ENCODE results near the gene FRMD1.

DNA sequence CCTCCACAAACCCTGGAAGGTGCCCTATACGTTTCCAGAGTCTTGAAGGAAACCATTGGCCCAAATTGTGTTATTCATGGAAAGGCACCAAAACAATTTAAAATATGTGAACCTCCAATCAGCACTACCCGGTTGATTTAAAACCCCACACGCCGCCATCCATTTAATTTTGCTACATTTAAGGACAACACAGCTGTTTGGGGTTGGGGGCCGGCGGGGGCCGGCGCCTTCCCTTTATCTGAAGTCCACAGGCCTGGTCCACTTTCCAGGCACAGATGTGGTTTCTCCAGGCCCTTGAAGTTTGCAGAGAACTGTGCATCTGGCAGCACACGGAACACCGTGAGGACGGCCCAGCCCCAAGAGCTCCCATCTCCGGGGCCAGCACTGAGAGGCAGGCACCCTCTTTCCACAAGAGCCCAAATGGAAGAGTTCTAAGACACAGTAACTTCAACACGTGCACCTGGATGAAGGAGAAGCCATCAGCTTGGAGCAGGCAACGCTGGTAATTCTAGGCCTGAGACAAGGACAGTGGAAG, 16.8 kb upstream of the FRMD1 start:
- TF ChIP-seq POLR2A (IDR thresholded peaks at IDR 0.05), result no peak
- TF ChIP-seq, protein P1, sequence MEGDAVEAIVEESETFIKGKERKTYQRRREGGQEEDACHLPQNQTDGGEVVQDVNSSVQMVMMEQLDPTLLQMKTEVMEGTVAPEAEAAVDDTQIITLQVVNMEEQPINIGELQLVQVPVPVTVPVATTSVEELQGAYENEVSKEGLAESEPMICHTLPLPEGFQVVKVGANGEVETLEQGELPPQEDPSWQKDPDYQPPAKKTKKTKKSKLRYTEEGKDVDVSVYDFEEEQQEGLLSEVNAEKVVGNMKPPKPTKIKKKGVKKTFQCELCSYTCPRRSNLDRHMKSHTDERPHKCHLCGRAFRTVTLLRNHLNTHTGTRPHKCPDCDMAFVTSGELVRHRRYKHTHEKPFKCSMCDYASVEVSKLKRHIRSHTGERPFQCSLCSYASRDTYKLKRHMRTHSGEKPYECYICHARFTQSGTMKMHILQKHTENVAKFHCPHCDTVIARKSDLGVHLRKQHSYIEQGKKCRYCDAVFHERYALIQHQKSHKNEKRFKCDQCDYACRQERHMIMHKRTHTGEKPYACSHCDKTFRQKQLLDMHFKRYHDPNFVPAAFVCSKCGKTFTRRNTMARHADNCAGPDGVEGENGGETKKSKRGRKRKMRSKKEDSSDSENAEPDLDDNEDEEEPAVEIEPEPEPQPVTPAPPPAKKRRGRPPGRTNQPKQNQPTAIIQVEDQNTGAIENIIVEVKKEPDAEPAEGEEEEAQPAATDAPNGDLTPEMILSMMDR (IDR thresholded peaks at IDR 0.05), result no peak
